LNCaP clone FGC (cell line): ENCODE data around the gene GNG4.
"Not testable (repeated sequence)": the region's sequence is repeated elsewhere in the genome, so short reads cannot be mapped to it uniquely, and the experiment has no call there.

ENCODE experiments used
- DNase-seq: peaks from one replicate; pipeline ENCODE4 v3.0.0-alpha.2; 2011; ENCODE audit warnings: low read depth
- H3K4me3 ChIP-seq: 2 replicates; pipeline ENCODE4 v1.5.1; 2011; ENCODE audit warnings: mild to moderate bottlenecking, low read depth, low read length, control low read depth
- CTCF ChIP-seq: IDR thresholded peaks from 2 replicates; pipeline ENCODE4 v1.5.1; 2012; ENCODE audit warnings: mild to moderate bottlenecking; ENCODE audit not compliant: control insufficient read depth, insufficient read depth; ENCODE audit errors: extremely low read depth

GNG4 gene

GRCh38 chr1:235584973-235585372, 64.6 kb downstream of the GNG4 start:
- no peak overlapping the region for H3K4me3 ChIP-seq
- TF ChIP-seq CTCF: no peak
- no peak for DNase-seq

- no peak overlapping the region for H3K4me3 ChIP-seq
- no peak for TF ChIP-seq CTCF
- no peak for DNase-seq
Observed at GRCh38 chr1:235583511-235584001, 66.0 kb downstream of the GNG4 start.

- no peak overlapping the region for H3K4me3 ChIP-seq
- DNase-seq: no peak
- no peak for TF ChIP-seq CTCF
Observed at GRCh38 chr1:235582130-235582529, 67.5 kb downstream of the GNG4 start.

- DNase-seq: no peak
- TF ChIP-seq CTCF: no peak
Observed at GRCh38 chr1:235579891-235580290, 69.7 kb downstream of the GNG4 start.

GRCh38 chr1:235575597-235575996, 74.0 kb downstream of the GNG4 start:
- DNase-seq: no peak
- TF ChIP-seq CTCF: no peak
- H3K4me3 ChIP-seq: no peak overlapping the region

More at GRCh38 chr1:235579891-235580290, 69.7 kb downstream of the GNG4 start:
- no peak overlapping the region for H3K4me3 ChIP-seq

GRCh38 chr1:235573880-235574279, 75.7 kb downstream of the GNG4 start:
- no peak overlapping the region for H3K4me3 ChIP-seq
- no peak for TF ChIP-seq CTCF
- no peak for DNase-seq

- H3K4me3 ChIP-seq, DNase-seq: not testable (repeated sequence)
Observed at GRCh38 chr1:235572971-235573370, 76.6 kb downstream of the GNG4 start.

GRCh38 chr1:235571482-235571881, 78.1 kb downstream of the GNG4 start:
- TF ChIP-seq CTCF: no peak
- H3K4me3 ChIP-seq: no peak overlapping the region
- no peak for DNase-seq
